HFFc6 (cell line): Measurements from ENCODE around the gene SOS2. TPM values are rescaled to one million over a fixed set of nuclear protein-coding genes. Genes with fewer than 3 reads are reported as not detected.

Experiments
- DNase-seq: peaks from one replicate; pipeline ENCODE4 v3.0.0-alpha.2; 2018
- H3K27ac Mint-ChIP-seq: 2 replicates; pipeline ENCODE4 v1.8.0; 2020; ENCODE audit warnings: mild to moderate bottlenecking, mixed read lengths
- H3K27me3 Mint-ChIP-seq: 2 replicates; pipeline ENCODE4 v1.8.0; 2021; ENCODE audit warnings: mild to moderate bottlenecking, moderate library complexity, mixed read lengths; ENCODE audit not compliant: insufficient read depth
- H3K36me3 Mint-ChIP-seq: 2 replicates; pipeline ENCODE4 v1.8.0; 2021; ENCODE audit warnings: low read depth, mixed read lengths
- H3K4me1 Mint-ChIP-seq: 2 replicates; pipeline ENCODE4 v1.8.0; 2020; ENCODE audit warnings: low read depth, mixed read lengths
- H3K4me3 Mint-ChIP-seq: 2 replicates; pipeline ENCODE4 v1.8.0; 2020; ENCODE audit warnings: mild to moderate bottlenecking, moderate library complexity, mixed read lengths
- H3K9me3 Mint-ChIP-seq: 2 replicates; pipeline ENCODE4 v1.8.0; 2020; ENCODE audit warnings: mild to moderate bottlenecking, mixed read lengths
- total RNA-seq, 6 experiments: library from RNA; stranded (reverse); fragmentation: NEBNext Ultra II Directional; extraction: Animal tissue kit (Norgen Biotek cat#: 25700); gene quantifications; 2 replicates in 1 of 6; 3 replicates in 5 of 6; pipeline ENCODE4 v1.2.3, GENCODE V29; 2021
- TF ChIP-seq, protein P1 (sequence below): fragments of 200-600 bp; sonication (generic); IDR thresholded peaks from 2 replicates; pipeline ENCODE4 v1.5.0; 2021; ENCODE audit warnings: antibody characterized with exemption, mild to moderate bottlenecking

Gene SOS2
- total RNA-seq, 6 experiments from 2014 or later: 11.8 to 14.5 (median 13.3) TPM

DNA sequence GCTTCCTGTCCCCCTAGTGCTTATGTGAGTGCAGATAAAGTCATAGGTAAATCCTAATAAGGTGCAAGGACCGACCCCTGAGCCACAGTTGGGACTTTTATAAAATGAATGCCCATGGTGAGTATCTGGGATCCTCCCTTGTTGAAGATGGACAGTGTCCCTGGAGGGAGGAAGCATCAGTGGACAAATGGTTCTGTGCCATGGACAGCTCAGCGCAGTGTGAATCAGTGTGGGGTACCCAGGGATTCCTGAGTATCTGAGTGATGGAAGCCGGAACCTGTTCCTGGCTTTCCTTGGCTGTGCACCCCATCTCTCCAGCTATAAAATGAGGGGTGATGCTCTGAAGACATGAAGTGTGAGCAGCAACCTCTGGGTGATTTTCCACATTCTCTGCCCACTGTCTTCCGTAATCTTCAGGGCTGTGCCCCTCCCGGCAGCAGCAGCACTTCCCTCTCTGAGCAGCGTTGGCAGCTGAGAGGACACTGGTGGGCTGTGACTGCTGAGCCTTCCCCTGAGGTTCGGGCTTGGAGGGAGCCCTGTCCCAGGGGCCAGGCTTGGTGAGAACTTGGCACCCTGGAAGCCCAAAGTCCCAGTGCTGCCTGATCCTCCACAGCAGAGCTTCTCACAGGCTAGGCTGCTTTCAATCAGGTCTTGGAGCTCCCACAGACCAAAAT lies 140.0 kb downstream of the SOS2 start:
- no peak for DNase-seq
- Mint-ChIP-seq H3K27me3 (no peaks in the 10 kb centered on the region), H3K27ac (no peak overlapping the region), H3K4me3 (no peak overlapping the region), H3K9me3 (no peaks in the 10 kb centered on the region), H3K36me3 (peaks cover 5% of the 10 kb centered on the region), H3K4me1 (peaks cover 2% of the 10 kb centered on the region)
- TF ChIP-seq, protein P1, sequence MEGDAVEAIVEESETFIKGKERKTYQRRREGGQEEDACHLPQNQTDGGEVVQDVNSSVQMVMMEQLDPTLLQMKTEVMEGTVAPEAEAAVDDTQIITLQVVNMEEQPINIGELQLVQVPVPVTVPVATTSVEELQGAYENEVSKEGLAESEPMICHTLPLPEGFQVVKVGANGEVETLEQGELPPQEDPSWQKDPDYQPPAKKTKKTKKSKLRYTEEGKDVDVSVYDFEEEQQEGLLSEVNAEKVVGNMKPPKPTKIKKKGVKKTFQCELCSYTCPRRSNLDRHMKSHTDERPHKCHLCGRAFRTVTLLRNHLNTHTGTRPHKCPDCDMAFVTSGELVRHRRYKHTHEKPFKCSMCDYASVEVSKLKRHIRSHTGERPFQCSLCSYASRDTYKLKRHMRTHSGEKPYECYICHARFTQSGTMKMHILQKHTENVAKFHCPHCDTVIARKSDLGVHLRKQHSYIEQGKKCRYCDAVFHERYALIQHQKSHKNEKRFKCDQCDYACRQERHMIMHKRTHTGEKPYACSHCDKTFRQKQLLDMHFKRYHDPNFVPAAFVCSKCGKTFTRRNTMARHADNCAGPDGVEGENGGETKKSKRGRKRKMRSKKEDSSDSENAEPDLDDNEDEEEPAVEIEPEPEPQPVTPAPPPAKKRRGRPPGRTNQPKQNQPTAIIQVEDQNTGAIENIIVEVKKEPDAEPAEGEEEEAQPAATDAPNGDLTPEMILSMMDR: no peak

DNA sequence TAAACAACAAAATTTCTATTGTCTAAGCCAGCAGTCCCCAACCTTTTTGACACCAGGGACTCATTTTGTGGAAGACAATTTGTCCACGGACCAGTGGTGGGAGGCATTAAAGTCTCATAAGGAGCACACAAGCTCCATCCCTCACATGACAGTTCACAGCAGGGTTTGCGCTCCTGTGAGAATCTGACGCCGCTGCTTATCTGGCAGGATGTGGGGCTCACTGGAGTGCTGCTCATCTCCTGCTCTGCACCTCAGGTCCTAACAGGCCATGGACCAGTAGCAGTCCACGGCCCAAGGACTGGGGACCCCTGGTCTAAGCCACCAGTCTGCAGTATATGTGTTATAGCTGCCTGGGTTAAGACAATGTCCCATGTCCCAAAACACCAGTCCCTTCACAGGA lies 142.2 kb downstream of the SOS2 start:
- DNase-seq: no peak
- Mint-ChIP-seq H3K4me1 (peaks cover 18% of the 10 kb centered on the region), H3K27ac (no peak overlapping the region), H3K4me3 (no peak overlapping the region), H3K9me3 (no peaks in the 10 kb centered on the region), H3K36me3 (no peaks in the 10 kb centered on the region; the same call in 1 of the 2 replicates), H3K27me3 (no peaks in the 10 kb centered on the region)
- TF ChIP-seq, protein P1: no peak

DNA sequence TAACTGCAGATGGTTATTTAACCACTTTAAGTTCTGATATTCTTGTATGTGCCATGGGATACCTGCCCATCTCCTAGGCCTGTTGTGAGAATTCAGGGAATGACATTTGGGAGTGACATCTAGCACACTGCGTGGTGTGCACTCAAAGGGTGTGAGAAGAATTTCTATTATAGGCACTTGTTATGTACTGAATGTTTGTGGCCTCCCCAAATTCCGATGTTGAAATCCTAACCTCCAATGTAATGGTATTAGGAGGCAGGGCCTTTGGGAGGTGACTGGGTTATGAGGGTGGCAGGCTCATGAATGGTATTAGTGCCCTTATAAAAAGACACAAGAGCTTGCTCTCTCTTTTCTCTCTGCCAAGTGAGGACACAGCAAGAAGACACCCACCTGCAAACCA lies 142.6 kb downstream of the SOS2 start:
- no peak for DNase-seq
- Mint-ChIP-seq H3K36me3 (no peaks in the 10 kb centered on the region; the same call in 1 of the 2 replicates), H3K27ac (no peak overlapping the region), H3K9me3 (no peaks in the 10 kb centered on the region), H3K27me3 (no peaks in the 10 kb centered on the region), H3K4me1 (peaks cover 18% of the 10 kb centered on the region), H3K4me3 (no peak overlapping the region)
- TF ChIP-seq, protein P1: no peak

DNA sequence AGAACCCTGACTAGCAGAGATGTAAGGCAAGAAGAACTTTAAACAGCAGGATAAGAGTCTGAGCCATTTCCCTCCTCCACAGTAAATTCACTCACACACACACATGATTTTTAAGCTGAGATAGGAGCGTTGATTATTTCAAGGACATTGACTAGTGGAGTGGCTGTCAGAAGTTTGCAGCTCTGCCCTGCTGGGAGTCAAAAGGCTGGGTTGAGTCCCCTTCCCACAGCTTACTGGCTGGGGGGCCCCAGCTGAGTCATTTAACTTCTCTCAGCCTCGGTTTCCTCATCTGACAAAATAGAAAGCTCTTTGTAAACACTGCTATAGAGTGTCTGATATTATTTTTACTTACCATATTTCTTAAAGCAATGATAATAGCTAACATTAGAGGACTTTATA lies 143.3 kb downstream of the SOS2 start:
- no peak for DNase-seq
- TF ChIP-seq, protein P1: no peak
- H3K36me3 Mint-ChIP-seq: no peaks in the 10 kb centered on the region; the same call in 1 of the 2 replicates
- H3K4me3 Mint-ChIP-seq: no peak overlapping the region
- H3K4me1 Mint-ChIP-seq: peaks cover 22% of the 10 kb centered on the region
- no peak overlapping the region for H3K27ac Mint-ChIP-seq
- no peaks in the 10 kb centered on the region for H3K9me3 Mint-ChIP-seq
- H3K27me3 Mint-ChIP-seq: no peaks in the 10 kb centered on the region

DNA sequence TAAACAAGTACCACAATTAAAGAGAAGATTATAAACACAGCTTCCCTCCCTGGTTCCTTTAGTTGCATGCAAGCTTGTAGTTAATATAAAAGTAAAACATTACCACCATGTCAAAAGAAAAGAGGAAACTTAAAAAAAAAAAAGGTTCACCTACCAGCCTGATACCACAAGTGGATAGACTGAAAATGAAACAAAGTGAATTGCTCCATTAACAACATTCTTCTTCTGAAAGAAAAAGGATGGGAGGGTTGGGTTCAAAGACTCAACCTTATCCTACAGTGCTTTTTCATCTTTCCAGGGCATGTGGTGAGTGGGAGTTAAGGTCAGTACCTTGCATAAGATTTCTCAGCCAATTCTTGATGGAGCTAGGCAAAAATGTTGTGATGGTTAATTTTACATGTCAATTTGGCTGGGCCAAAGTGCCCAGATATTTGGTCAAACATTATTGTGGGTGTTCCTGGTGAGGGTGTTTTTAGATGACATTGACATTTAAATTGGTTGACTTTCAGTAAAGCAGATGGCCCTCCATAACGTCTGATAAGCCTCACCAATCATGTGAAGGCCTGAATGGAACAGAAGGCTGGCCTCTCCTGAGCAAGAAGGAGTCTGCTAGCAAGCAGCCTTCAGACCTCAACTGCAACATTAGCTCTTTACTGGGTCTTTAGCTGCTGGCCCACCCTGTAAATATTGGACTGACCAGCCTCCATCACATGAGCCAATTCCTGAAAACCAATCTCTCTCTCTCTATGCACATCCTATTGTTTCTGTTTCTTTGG lies 143.8 kb downstream of the SOS2 start:
- Mint-ChIP-seq H3K36me3 (no peaks in the 10 kb centered on the region; the same call in 1 of the 2 replicates), H3K4me1 (peaks cover 24% of the 10 kb centered on the region), H3K27ac (no peak overlapping the region), H3K4me3 (no peak overlapping the region), H3K27me3 (no peaks in the 10 kb centered on the region), H3K9me3 (no peaks in the 10 kb centered on the region)
- DNase-seq: no peak
- TF ChIP-seq, protein P1: no peak
